GM12891 (cell line): ENCODE data around the gene IGSF8.
"Not testable (repeated sequence)": the region's sequence is repeated elsewhere in the genome, so short reads cannot be mapped to it uniquely, and the experiment has no call there.

Source experiments
- DNase-seq: peaks from one replicate; pipeline ENCODE4 v3.0.0; 2011; ENCODE audit warnings: low spot score; ENCODE audit not compliant: insufficient read length
- FAIRE-seq: peaks from 2 replicates; lab custom pipeline; 2011; peaks lifted over from hg19 to GRCh38; lab: Jason Lieb, UNC
- PAX5 ChIP-seq: IDR thresholded peaks from 2 replicates; pipeline ENCODE4 v1.6.1; 2011; ENCODE audit warnings: low read length, moderate library complexity, mild to moderate bottlenecking; ENCODE audit not compliant: insufficient read depth, severe bottlenecking
- POLR2A ChIP-seq: IDR thresholded peaks from 2 replicates; pipeline ENCODE4 v1.6.1; 2011; ENCODE audit warnings: low read depth, low read length, control low read depth
- POLR2AphosphoS5 ChIP-seq: IDR thresholded peaks from 2 replicates; pipeline ENCODE4 v1.6.1; 2011; ENCODE audit warnings: low read depth, low read length, control low read depth
- POU2F2 ChIP-seq: IDR thresholded peaks from 2 replicates; pipeline ENCODE4 v1.6.1; 2011; ENCODE audit warnings: low read depth, mild to moderate bottlenecking, control low read depth, low read length, moderate library complexity
- SPI1 ChIP-seq: IDR thresholded peaks from 2 replicates; pipeline ENCODE4 v1.6.1; 2011; ENCODE audit warnings: low read depth, low read length, control low read depth
- TAF1 ChIP-seq: IDR thresholded peaks from 2 replicates; pipeline ENCODE4 v1.6.1; 2011; ENCODE audit warnings: low read depth, low read length, control low read depth

Gene IGSF8

GRCh38 chr1:160117709-160118183, 19.3 kb upstream of the IGSF8 start:
- DNase-seq, result no peak
- TF ChIP-seq POU2F2 (no peak), POLR2AphosphoS5 (no peak), PAX5 (no peak), POLR2A (no peak), TAF1 (no peak), SPI1 (no peak)
- FAIRE-seq, result no peak

GRCh38 chr1:160117300-160117699, 18.9 kb upstream of the IGSF8 start:
- FAIRE-seq (no peak), DNase-seq (no peak)
- no peak for TF ChIP-seq SPI1
- TF ChIP-seq PAX5, result no peak
- no peak for TF ChIP-seq TAF1
- TF ChIP-seq POU2F2, result no peak
- TF ChIP-seq POLR2AphosphoS5, result no peak
- no peak for TF ChIP-seq POLR2A

GRCh38 chr1:160116283-160117147, 18.1 kb upstream of the IGSF8 start:
- TF ChIP-seq POU2F2 (no peak), POLR2AphosphoS5 (no peak), TAF1 (no peak), POLR2A (no peak), SPI1 (no peak), PAX5 (no peak)
- no peak for DNase-seq
- FAIRE-seq, result no peak

GRCh38 chr1:160115545-160116282, 17.3 kb upstream of the IGSF8 start, which contains the start of gene ATP1A2:
TSS of gene ATP1A2 (plus strand) at chr1:160115759. CDS start at chr1:160115862, 103 bp downstream.
- no peak for DNase-seq
- no peak for FAIRE-seq
- TF ChIP-seq POU2F2, result no peak
- no peak for TF ChIP-seq POLR2AphosphoS5
- TF ChIP-seq PAX5, result no peak
- TF ChIP-seq TAF1, result no peak
- no peak for TF ChIP-seq POLR2A
- no peak for TF ChIP-seq SPI1

- no peak for FAIRE-seq
- TF ChIP-seq TAF1 (no peak), POLR2A (no peak), PAX5 (no peak), SPI1 (no peak), POU2F2 (no peak), POLR2AphosphoS5 (no peak)
- DNase-seq, result no peak
Observed at GRCh38 chr1:160114085-160114484, 15.7 kb upstream of the IGSF8 start.

- no peak for TF ChIP-seq POLR2A
- no peak for TF ChIP-seq SPI1
- no peak for TF ChIP-seq PAX5
- no peak for TF ChIP-seq POU2F2
- no peak for TF ChIP-seq TAF1
- DNase-seq, result no peak
- no peak for FAIRE-seq
Observed at GRCh38 chr1:160113407-160113806, 15.0 kb upstream of the IGSF8 start.

GRCh38 chr1:160112357-160112756, 13.9 kb upstream of the IGSF8 start:
- no peak for TF ChIP-seq POU2F2
- no peak for TF ChIP-seq TAF1
- no peak for TF ChIP-seq POLR2A
- TF ChIP-seq SPI1, result no peak
- no peak for TF ChIP-seq PAX5
- no peak for TF ChIP-seq POLR2AphosphoS5
- DNase-seq (no peak), FAIRE-seq (peak; percentile 82)

GRCh38 chr1:160111462-160111861, 13.0 kb upstream of the IGSF8 start:
- DNase-seq, FAIRE-seq: not testable (repeated sequence)

- FAIRE-seq, result no peak
- TF ChIP-seq PAX5 (no peak), SPI1 (no peak), POU2F2 (no peak), POLR2A (no peak), POLR2AphosphoS5 (no peak)
- no peak for DNase-seq
Observed at GRCh38 chr1:160109686-160110085, 11.3 kb upstream of the IGSF8 start.
